Measurements from ENCODE around the gene NT5DC1.

DNA sequence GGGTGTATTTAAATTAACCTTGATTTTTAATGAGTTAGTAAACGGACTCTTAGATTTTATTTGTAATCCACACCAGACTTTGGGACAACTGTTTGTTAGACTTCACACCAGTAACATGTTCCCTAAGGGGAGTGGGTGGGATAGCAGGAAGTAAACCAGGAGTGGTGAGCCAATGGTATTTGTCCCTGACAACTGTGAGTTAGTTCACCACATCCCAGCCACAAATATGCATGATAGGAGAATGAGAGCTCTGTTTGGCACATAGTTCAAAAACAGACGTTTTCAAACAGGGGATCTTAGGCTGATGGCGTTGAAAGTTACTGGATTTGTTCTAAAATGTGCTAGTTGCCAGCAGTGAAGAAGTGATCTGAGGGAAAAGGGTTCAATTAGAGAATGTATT lies 44.0 kb downstream of the NT5DC1 start:
- TF ChIP-seq, protein P1, sequence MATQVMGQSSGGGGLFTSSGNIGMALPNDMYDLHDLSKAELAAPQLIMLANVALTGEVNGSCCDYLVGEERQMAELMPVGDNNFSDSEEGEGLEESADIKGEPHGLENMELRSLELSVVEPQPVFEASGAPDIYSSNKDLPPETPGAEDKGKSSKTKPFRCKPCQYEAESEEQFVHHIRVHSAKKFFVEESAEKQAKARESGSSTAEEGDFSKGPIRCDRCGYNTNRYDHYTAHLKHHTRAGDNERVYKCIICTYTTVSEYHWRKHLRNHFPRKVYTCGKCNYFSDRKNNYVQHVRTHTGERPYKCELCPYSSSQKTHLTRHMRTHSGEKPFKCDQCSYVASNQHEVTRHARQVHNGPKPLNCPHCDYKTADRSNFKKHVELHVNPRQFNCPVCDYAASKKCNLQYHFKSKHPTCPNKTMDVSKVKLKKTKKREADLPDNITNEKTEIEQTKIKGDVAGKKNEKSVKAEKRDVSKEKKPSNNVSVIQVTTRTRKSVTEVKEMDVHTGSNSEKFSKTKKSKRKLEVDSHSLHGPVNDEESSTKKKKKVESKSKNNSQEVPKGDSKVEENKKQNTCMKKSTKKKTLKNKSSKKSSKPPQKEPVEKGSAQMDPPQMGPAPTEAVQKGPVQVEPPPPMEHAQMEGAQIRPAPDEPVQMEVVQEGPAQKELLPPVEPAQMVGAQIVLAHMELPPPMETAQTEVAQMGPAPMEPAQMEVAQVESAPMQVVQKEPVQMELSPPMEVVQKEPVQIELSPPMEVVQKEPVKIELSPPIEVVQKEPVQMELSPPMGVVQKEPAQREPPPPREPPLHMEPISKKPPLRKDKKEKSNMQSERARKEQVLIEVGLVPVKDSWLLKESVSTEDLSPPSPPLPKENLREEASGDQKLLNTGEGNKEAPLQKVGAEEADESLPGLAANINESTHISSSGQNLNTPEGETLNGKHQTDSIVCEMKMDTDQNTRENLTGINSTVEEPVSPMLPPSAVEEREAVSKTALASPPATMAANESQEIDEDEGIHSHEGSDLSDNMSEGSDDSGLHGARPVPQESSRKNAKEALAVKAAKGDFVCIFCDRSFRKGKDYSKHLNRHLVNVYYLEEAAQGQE (IDR thresholded peaks at IDR 0.05), result no peak
- TF ChIP-seq, protein P2, sequence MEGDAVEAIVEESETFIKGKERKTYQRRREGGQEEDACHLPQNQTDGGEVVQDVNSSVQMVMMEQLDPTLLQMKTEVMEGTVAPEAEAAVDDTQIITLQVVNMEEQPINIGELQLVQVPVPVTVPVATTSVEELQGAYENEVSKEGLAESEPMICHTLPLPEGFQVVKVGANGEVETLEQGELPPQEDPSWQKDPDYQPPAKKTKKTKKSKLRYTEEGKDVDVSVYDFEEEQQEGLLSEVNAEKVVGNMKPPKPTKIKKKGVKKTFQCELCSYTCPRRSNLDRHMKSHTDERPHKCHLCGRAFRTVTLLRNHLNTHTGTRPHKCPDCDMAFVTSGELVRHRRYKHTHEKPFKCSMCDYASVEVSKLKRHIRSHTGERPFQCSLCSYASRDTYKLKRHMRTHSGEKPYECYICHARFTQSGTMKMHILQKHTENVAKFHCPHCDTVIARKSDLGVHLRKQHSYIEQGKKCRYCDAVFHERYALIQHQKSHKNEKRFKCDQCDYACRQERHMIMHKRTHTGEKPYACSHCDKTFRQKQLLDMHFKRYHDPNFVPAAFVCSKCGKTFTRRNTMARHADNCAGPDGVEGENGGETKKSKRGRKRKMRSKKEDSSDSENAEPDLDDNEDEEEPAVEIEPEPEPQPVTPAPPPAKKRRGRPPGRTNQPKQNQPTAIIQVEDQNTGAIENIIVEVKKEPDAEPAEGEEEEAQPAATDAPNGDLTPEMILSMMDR (IDR thresholded peaks at IDR 0.05), result no peak
- TF ChIP-seq POLR2A (IDR thresholded peaks at IDR 0.05; ENCODE audit: low read length), result no peak
- no peak for TF ChIP-seq HOXB5 (CRISPR knock-in tag; IDR thresholded peaks at IDR 0.05)

All from A549 (cell line).